Mucosa of descending colon (tissue), 3 donors: ENCODE measurements around the gene TPM2. TPM values are rescaled to one million over a fixed set of nuclear protein-coding genes. Genes with fewer than 3 reads are reported as not detected.

Experiments used
- ATAC-seq: fragments of 200-7000 bp; cut with Tn5 transposase; one replicate; pipeline ENCODE4 v1.9.1; 2020; ENCODE audit warnings: mild to moderate bottlenecking, moderate library complexity
- DNase-seq, 3 donors: peaks; one replicate each; pipeline ENCODE4 v3.0.0-alpha.2; 2020
- H3K36me3 ChIP-seq: fragments of 200-600 bp; one replicate; pipeline ENCODE4 v1.8.0; 2021; ENCODE audit warnings: low read depth, mild to moderate bottlenecking
- H3K4me1 ChIP-seq: fragments of 200-600 bp; one replicate; pipeline ENCODE4 v1.8.0; 2021; ENCODE audit warnings: low read depth, mild to moderate bottlenecking
- H3K4me3 ChIP-seq: fragments of 200-600 bp; one replicate; pipeline ENCODE4 v1.8.0; 2021; ENCODE audit warnings: mild to moderate bottlenecking
- H3K9me3 ChIP-seq: fragments of 200-600 bp; one replicate; pipeline ENCODE4 v1.8.0; 2021; ENCODE audit warnings: mild to moderate bottlenecking
- intact Hi-C, 2 donors: fragments of 100-400 bp; cut with DNase I in 1 of 2; cut with micrococcal nuclease in 1 of 2; formaldehyde crosslinking; loops; one replicate each; pipeline versions ENCODE4 v1.11.0 to v1.11.1; 2022; cut with DNase I, micrococcal nuclease
- total RNA-seq, 3 donors: library from RNA; stranded (reverse); fragmentation: NEBNext Ultra II Directional in 2 of 3; extraction: Animal tissue kit (Norgen Biotek cat#: 25700) in 2 of 3; gene quantifications; one replicate each; pipeline versions ENCODE4 v1.2.1 to v1.2.4, GENCODE V29; 2021 to 2023
- TF ChIP-seq, protein P1 (sequence below): fragments of 200-600 bp; IDR thresholded peaks from one replicate; pipeline ENCODE4 v1.8.0; 2022; ENCODE audit warnings: antibody characterized with exemption, mild to moderate bottlenecking
- donor health status: DM: no; HTN: no; CAD: no; lungs with moderate emphysema.
- donor health status: DM: no; HTN: no; CAD: no.
- donor health status: DM: no; HTN: yes; CAD: no.

Gene TPM2
- total RNA-seq, 3 donors from 2014 or later = 45.3 to 1,899 (median 152) TPM

- Histone ChIP-seq H3K4me1 (peaks cover 45% of the 10 kb centered on the region), H3K4me3 (no peak overlapping the region), H3K36me3 (no peaks in the 10 kb centered on the region), H3K9me3 (no peaks in the 10 kb centered on the region)
- TF ChIP-seq, protein P1, sequence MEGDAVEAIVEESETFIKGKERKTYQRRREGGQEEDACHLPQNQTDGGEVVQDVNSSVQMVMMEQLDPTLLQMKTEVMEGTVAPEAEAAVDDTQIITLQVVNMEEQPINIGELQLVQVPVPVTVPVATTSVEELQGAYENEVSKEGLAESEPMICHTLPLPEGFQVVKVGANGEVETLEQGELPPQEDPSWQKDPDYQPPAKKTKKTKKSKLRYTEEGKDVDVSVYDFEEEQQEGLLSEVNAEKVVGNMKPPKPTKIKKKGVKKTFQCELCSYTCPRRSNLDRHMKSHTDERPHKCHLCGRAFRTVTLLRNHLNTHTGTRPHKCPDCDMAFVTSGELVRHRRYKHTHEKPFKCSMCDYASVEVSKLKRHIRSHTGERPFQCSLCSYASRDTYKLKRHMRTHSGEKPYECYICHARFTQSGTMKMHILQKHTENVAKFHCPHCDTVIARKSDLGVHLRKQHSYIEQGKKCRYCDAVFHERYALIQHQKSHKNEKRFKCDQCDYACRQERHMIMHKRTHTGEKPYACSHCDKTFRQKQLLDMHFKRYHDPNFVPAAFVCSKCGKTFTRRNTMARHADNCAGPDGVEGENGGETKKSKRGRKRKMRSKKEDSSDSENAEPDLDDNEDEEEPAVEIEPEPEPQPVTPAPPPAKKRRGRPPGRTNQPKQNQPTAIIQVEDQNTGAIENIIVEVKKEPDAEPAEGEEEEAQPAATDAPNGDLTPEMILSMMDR = peak; percentile 18
- intact Hi-C loops = loop anchor here in 1 of 2 donors (5.0 kb wide), 1 partner anchor 73 kb away; the partner anchor contains the start of genes CCDC107 and RMRP
- DNase-seq = peak; percentile 54 to 79 (median 56)
- ATAC-seq = no peak
Measured at GRCh38 chr9:35729700-35730485, 40.2 kb upstream of the TPM2 start.

DNA sequence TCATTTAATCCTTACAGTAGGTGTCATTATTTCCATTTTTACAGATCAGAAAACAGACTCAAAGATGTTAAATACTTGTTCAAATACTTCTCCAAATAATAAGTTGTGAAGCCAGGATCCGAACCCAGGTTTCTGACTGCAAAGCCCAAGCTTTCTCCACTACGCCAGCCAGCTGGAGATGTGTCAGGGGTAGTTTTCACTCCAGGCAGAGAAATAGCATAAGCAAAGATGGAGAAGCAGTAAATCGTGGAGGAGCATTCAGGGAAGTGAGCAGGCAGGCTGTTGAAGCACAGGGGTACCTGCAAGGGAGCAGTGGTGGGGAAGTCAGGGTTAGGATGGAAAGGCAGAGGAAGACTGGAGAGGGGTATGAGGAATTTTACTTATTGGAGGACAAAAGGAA is 39.4 kb upstream of the TPM2 start:
- TF ChIP-seq, protein P1 = no peak
- Histone ChIP-seq H3K9me3 (no peaks in the 10 kb centered on the region), H3K4me3 (no peak overlapping the region), H3K4me1 (peaks cover 37% of the 10 kb centered on the region), H3K36me3 (no peaks in the 10 kb centered on the region)
- intact Hi-C loops = no loop called here
- DNase-seq (no peak), ATAC-seq (no peak)

DNA sequence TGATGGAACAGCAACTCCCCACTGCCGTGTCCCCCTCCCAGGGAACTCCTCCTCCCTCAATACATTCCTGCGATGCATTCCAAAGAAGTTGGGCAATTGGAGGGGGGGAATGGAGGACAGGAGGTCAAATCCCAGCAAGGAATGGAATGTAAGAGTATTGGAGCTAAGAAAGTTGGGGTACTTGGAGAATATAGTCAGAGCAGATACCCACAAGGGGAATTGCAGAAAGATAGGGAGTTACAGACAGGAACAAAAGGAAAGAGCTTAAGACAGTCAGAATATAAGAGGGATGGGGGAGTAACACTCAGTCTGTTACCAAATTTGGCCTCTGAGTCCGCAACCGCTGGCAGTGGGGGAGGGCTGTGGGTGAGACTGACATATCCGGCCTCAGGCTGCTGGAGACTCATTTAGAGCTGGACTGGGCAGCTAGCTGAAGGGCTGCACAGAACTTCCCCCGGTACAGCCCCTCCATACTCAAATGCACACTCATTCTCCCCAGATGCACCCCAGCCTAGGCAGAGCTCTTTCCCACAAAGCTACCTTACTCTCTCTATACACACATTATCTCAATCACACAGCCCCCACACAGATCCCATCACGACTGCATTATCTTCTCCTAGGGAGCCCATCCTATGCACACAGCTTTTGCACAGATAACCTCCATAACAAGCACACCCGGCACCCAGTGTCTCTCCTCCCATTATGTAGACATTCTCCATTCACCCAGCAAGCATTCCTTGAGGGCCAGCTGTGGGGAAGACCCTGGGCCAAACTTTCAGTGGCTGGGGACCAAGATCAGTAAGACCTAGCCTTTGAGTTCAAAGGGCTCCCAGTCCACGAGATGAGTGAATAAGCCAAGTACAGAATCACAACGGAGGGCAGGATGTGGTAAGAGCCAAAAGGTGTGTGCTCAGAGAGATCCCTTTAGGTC is 38.6 kb upstream of the TPM2 start:
- H3K4me1 ChIP-seq = peaks cover 29% of the 10 kb centered on the region
- no peaks in the 10 kb centered on the region for H3K9me3 ChIP-seq
- no peaks in the 10 kb centered on the region for H3K36me3 ChIP-seq
- DNase-seq (peak; percentile 63 to 79 (median 63)), ATAC-seq (no peak)
- intact Hi-C loops = no loop called here
- H3K4me3 ChIP-seq = no peak overlapping the region
- TF ChIP-seq, protein P1 = no peak

DNA sequence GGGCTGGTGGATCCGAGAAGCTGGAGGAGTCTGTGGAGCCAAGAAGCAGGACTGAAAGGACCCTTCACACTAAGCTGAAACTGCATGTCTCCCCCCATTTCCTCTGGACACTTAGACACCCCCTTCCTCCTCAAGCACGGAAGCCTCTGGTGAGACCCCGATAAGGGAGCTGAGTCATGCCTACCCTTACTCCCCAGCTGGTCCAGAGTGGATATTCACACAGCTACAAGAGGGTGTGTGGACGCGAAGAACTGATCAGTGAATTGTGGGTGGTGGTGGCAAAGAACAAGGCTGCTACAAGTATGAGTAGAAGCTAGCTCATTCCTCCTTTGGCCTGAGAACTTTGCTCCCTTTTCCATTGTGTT is 37.9 kb upstream of the TPM2 start:
- Histone ChIP-seq H3K36me3 (peaks cover 4% of the 10 kb centered on the region), H3K4me3 (no peak overlapping the region), H3K4me1 (peaks cover 25% of the 10 kb centered on the region), H3K9me3 (no peaks in the 10 kb centered on the region)
- ATAC-seq (no peak), DNase-seq (no peak)
- TF ChIP-seq, protein P1 = no peak
- intact Hi-C loops = no loop called here

DNA sequence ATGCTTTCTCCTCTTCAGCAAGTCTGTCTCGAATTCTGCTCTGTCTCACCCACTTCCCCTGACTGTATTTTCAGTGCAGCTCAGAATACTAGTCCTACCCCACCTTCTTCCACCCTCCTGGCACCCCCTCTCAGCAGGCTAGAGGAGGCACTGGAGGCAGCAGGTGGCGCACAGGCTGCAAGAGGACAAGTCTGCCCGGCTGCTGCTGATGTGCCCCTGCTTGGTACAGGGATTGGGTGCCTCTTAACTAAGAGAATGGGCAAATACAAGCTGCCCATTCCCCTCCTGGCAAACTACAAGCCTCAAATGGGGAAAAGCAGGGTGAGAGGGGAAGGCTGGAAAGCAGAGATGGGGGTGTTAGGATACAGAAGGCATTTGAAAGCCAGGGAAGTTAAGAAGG is 37.2 kb upstream of the TPM2 start:
- no peaks in the 10 kb centered on the region for H3K9me3 ChIP-seq
- ATAC-seq = no peak
- no peak overlapping the region for H3K4me3 ChIP-seq
- peaks cover 25% of the 10 kb centered on the region for H3K4me1 ChIP-seq
- H3K36me3 ChIP-seq = peaks cover 9% of the 10 kb centered on the region
- TF ChIP-seq, protein P1 = no peak
- intact Hi-C loops = no loop called here
- peak in 1 of 3 donors; percentile 54 for DNase-seq
